GM18502 (cell line): ENCODE data around the gene PIP5KL1.
A peak's percentile ranks its signal among the peaks of the same experiment; 100 is the strongest.

Source experiments
- ATAC-seq: cut with Tn5 transposase; IDR thresholded peaks from one replicate; pipeline ENCODE4 v1.9.1; 2021; ENCODE audit warnings: mild to moderate bottlenecking; ENCODE audit not compliant: unreplicated experiment, poor library complexity

The PIP5KL1 gene

GRCh38 chr9:127953768-127954505 lies 23.4 kb upstream of the PIP5KL1 start:
- no peak for ATAC-seq

GRCh38 chr9:127953154-127953553 lies 22.6 kb upstream of the PIP5KL1 start:
- no peak for ATAC-seq

GRCh38 chr9:127950513-127951289 lies 20.1 kb upstream of the PIP5KL1 start:
- no peak for ATAC-seq

GRCh38 chr9:127949827-127950512 lies 19.4 kb upstream of the PIP5KL1 start:
- ATAC-seq: no peak

GRCh38 chr9:127947841-127948710 lies 17.5 kb upstream of the PIP5KL1 start:
- ATAC-seq: no peak

GRCh38 chr9:127946728-127947127 lies 16.2 kb upstream of the PIP5KL1 start:
- no peak for ATAC-seq

- ATAC-seq: no peak
These were observed 15.4 kb upstream of the PIP5KL1 start for GRCh38 chr9:127945942-127946341.

- no peak for ATAC-seq
These were observed 14.8 kb upstream of the PIP5KL1 start for GRCh38 chr9:127945338-127945737.

GRCh38 chr9:127944586-127945218 lies 14.1 kb upstream of the PIP5KL1 start:
- no peak for ATAC-seq

GRCh38 chr9:127943731-127944144 lies 13.2 kb upstream of the PIP5KL1 start:
- peak; percentile 55 for ATAC-seq

GRCh38 chr9:127943011-127943662 lies 12.6 kb upstream of the PIP5KL1 start:
- ATAC-seq: no peak

GRCh38 chr9:127942216-127943010 lies 11.8 kb upstream of the PIP5KL1 start:
- no peak for ATAC-seq

GRCh38 chr9:127941961-127942215 lies 11.3 kb upstream of the PIP5KL1 start:
- ATAC-seq: no peak

GRCh38 chr9:127941062-127941960 lies 10.7 kb upstream of the PIP5KL1 start:
- no peak for ATAC-seq

GRCh38 chr9:127940593-127940992 lies 10.0 kb upstream of the PIP5KL1 start:
- ATAC-seq: no peak

GRCh38 chr9:127938298-127938690 lies 7.7 kb upstream of the PIP5KL1 start:
- ATAC-seq: no peak

- peak; percentile 87 for ATAC-seq
These were observed 7.1 kb upstream of the PIP5KL1 start, which contains the start of gene DPM2 for GRCh38 chr9:127937388-127938297. DPM2 (minus strand) TSS chr9:127937854; CDS start chr9:127937820, 34 bp downstream.
